Measurements from ENCODE around the gene WDR4. TPM values are rescaled to one million over a fixed set of nuclear protein-coding genes. Genes with fewer than 3 reads are reported as not detected.

WDR4 gene, protein sequence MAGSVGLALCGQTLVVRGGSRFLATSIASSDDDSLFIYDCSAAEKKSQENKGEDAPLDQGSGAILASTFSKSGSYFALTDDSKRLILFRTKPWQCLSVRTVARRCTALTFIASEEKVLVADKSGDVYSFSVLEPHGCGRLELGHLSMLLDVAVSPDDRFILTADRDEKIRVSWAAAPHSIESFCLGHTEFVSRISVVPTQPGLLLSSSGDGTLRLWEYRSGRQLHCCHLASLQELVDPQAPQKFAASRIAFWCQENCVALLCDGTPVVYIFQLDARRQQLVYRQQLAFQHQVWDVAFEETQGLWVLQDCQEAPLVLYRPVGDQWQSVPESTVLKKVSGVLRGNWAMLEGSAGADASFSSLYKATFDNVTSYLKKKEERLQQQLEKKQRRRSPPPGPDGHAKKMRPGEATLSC
- total RNA-seq (2021) (41.5 to 42.6 TPM (median 42.2 TPM) in 3 replicates), Bru-seq, nascent RNA (percentile 79 among the genes with signal in this experiment)
- long read RNA-seq, experiment 1, transcript WDR4-201 (12 exons, 1,471 nt) = minor isoform, 64 of 248 reads
- long read RNA-seq, experiment 1, transcript WDR4-202 (11 exons, 2,122 nt) = major isoform, 79 of 248 reads
- long read RNA-seq, experiment 1, partial matches to known transcripts = 34 of 248 reads
- long read RNA-seq, experiment 1, other reads (novel, unspliced or antisense) = 71 of 248 reads
- long read RNA-seq, experiment 2, transcript WDR4-201 (12 exons, 1,471 nt) = major isoform, 8 of 34 reads
- long read RNA-seq, experiment 2, partial matches to known transcripts = 6 of 34 reads
- long read RNA-seq, experiment 2, other reads (novel, unspliced or antisense) = 18 of 34 reads
- long read RNA-seq, experiment 3, transcript WDR4-202 (11 exons, 2,122 nt) = minor isoform, 5 of 84 reads
- long read RNA-seq, experiment 3, transcript WDR4-201 (12 exons, 1,471 nt) = major isoform, 50 of 84 reads
- long read RNA-seq, experiment 3, partial matches to known transcripts = 4 of 84 reads
- long read RNA-seq, experiment 3, other reads (novel, unspliced or antisense) = 25 of 84 reads

DNA sequence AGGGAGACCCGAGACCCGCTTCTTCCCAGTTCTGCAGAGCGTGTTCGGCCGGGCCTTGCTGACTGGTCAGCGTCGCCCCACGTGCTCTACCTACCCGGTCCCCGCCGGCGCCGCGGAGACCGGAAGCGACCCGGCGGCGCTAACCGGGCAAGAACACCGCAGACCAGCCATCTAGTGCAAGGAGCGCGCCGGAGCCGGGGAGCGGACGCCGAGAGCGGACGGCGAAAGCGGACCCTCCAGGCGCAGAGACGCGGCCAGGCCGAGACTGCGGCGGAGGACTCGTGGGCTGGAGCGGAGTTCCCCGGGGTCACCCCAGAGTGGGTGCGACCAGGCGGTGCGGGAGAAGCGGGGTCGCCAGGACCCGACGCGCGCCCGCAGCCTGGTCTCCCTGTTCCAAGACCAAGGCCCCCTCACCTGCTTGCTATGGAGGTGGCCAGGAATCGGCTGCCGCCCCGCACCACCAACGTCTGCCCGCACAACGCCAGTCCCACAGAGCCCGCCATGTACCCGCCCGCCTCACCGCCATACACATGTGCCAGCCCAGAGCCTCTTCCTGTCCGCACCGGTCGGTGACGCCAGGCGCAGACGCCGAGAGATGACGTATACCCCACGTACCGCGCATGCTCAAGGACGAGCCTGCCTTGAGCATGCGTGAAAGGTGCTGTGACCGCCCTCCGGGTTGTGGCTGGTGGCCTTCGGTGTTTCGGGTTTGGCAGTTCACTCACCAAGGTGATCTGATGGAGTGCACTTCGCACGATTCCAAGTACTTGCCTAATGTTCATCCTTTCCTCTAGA is at the start of gene WDR4:
Gene WDR4, minus strand, starts transcription at position 547 of the 795 bp plus-strand sequence. Its CDS starts 44 bp downstream, at position 503.
- Mint-ChIP-seq H3K4me1 (peaks cover 28% of the 10 kb centered on the region), H3K27ac (peak within 1 kb of the TSS; percentile 96), H3K36me3 (peaks cover 20% of the 10 kb centered on the region), H3K27me3 (ENCODE audit: low read depth) (no peaks in the 10 kb centered on the region), H3K4me3 (peak within 1 kb of the TSS; percentile 94), H3K9me3 (peaks cover 7% of the 10 kb centered on the region)
- ATAC-seq (peak; percentile 94), DNase-seq (ENCODE audit: low spot score) (peak; percentile 99)
- CTCF ChIA-PET = interaction anchor here (0.6 to 1.6 kb wide), 4 partner anchors 13 to 225 kb away, joined by 3 to 5 read pairs (median 4); partner anchors contain the start of genes NDUFV3 and PDE9A
- POLR2A ChIA-PET = interaction anchor here (1.1 kb wide), 1 partner anchor 13 kb away, joined by 5 read pairs; no protein-coding TSS in a partner anchor
- TF ChIP-seq FOXJ3 (CRISPR knock-in tag; IDR thresholded peaks at IDR 0.05; ENCODE audit: borderline replicate concordance) (no peak), NFE2L1 (CRISPR knock-in tag; IDR thresholded peaks at IDR 0.05) (no peak), FOXP1 (CRISPR knock-in tag; IDR thresholded peaks at IDR 0.05; ENCODE audit: borderline replicate concordance) (peak; percentile 88), ZNF121 (CRISPR knock-in tag; IDR thresholded peaks at IDR 0.05) (no peak), GRHL2 (CRISPR knock-in tag; IDR thresholded peaks at IDR 0.05; ENCODE audit: insufficient replicate concordance, severe bottlenecking) (no peak), ZNF281 (CRISPR knock-in tag; IDR thresholded peaks at IDR 0.05) (0 out of 2 replicates have a peak, but pooled peaks have one; percentile 70), ZNF423 (CRISPR knock-in tag; IDR thresholded peaks at IDR 0.05) (no peak), ESRRA (CRISPR knock-in tag; IDR thresholded peaks at IDR 0.05; ENCODE audit: borderline replicate concordance) (peak; percentile 78; the same call in 1 of the 2 replicates), NR1H2 (CRISPR knock-in tag; IDR thresholded peaks at IDR 0.05) (no peak), AFF4 (CRISPR knock-in tag; IDR thresholded peaks at IDR 0.05; ENCODE audit: borderline replicate concordance) (no peak), RORB (CRISPR knock-in tag; IDR thresholded peaks at IDR 0.05) (no peak), EMX1 (CRISPR knock-in tag; IDR thresholded peaks at IDR 0.05) (no peak), OVOL2 (CRISPR knock-in tag; IDR thresholded peaks at IDR 0.05; ENCODE audit: borderline replicate concordance) (no peak), TCF7 (CRISPR knock-in tag; IDR thresholded peaks at IDR 0.05; ENCODE audit: low read depth) (peak; percentile 79; the same call in 1 of the 2 replicates), TP53 (CRISPR knock-in tag; IDR thresholded peaks at IDR 0.05) (no peak)
- TF ChIP-seq, protein P1, sequence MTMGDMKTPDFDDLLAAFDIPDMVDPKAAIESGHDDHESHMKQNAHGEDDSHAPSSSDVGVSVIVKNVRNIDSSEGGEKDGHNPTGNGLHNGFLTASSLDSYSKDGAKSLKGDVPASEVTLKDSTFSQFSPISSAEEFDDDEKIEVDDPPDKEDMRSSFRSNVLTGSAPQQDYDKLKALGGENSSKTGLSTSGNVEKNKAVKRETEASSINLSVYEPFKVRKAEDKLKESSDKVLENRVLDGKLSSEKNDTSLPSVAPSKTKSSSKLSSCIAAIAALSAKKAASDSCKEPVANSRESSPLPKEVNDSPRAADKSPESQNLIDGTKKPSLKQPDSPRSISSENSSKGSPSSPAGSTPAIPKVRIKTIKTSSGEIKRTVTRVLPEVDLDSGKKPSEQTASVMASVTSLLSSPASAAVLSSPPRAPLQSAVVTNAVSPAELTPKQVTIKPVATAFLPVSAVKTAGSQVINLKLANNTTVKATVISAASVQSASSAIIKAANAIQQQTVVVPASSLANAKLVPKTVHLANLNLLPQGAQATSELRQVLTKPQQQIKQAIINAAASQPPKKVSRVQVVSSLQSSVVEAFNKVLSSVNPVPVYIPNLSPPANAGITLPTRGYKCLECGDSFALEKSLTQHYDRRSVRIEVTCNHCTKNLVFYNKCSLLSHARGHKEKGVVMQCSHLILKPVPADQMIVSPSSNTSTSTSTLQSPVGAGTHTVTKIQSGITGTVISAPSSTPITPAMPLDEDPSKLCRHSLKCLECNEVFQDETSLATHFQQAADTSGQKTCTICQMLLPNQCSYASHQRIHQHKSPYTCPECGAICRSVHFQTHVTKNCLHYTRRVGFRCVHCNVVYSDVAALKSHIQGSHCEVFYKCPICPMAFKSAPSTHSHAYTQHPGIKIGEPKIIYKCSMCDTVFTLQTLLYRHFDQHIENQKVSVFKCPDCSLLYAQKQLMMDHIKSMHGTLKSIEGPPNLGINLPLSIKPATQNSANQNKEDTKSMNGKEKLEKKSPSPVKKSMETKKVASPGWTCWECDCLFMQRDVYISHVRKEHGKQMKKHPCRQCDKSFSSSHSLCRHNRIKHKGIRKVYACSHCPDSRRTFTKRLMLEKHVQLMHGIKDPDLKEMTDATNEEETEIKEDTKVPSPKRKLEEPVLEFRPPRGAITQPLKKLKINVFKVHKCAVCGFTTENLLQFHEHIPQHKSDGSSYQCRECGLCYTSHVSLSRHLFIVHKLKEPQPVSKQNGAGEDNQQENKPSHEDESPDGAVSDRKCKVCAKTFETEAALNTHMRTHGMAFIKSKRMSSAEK (CRISPR knock-in tag; IDR thresholded peaks at IDR 0.05; ENCODE audit: borderline replicate concordance) = 0 out of 2 replicates have a peak, but pooled peaks have one; percentile 6
- TF ChIP-seq, protein P2, sequence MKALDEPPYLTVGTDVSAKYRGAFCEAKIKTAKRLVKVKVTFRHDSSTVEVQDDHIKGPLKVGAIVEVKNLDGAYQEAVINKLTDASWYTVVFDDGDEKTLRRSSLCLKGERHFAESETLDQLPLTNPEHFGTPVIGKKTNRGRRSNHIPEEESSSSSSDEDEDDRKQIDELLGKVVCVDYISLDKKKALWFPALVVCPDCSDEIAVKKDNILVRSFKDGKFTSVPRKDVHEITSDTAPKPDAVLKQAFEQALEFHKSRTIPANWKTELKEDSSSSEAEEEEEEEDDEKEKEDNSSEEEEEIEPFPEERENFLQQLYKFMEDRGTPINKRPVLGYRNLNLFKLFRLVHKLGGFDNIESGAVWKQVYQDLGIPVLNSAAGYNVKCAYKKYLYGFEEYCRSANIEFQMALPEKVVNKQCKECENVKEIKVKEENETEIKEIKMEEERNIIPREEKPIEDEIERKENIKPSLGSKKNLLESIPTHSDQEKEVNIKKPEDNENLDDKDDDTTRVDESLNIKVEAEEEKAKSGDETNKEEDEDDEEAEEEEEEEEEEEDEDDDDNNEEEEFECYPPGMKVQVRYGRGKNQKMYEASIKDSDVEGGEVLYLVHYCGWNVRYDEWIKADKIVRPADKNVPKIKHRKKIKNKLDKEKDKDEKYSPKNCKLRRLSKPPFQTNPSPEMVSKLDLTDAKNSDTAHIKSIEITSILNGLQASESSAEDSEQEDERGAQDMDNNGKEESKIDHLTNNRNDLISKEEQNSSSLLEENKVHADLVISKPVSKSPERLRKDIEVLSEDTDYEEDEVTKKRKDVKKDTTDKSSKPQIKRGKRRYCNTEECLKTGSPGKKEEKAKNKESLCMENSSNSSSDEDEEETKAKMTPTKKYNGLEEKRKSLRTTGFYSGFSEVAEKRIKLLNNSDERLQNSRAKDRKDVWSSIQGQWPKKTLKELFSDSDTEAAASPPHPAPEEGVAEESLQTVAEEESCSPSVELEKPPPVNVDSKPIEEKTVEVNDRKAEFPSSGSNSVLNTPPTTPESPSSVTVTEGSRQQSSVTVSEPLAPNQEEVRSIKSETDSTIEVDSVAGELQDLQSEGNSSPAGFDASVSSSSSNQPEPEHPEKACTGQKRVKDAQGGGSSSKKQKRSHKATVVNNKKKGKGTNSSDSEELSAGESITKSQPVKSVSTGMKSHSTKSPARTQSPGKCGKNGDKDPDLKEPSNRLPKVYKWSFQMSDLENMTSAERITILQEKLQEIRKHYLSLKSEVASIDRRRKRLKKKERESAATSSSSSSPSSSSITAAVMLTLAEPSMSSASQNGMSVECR (CRISPR knock-in tag; IDR thresholded peaks at IDR 0.05; ENCODE audit: borderline replicate concordance) = peak; percentile 19
